Measurements from ENCODE around the gene DUOX1. TPM values are rescaled to one million over a fixed set of nuclear protein-coding genes. Genes with fewer than 3 reads are reported as not detected.
A peak's percentile ranks its signal among the peaks of the same experiment; 100 is the strongest.
"Not testable (repeated sequence)": the region's sequence is repeated elsewhere in the genome, so short reads cannot be mapped to it uniquely, and the experiment has no call there.

The DUOX1 gene
- total RNA-seq, 1 donor from 2014 or later, result 1.2 TPM

- no peak for ATAC-seq (ENCODE audit: poor library complexity)
Observed at GRCh38 chr15:45102226-45102625, 27.6 kb upstream of the DUOX1 start.

GRCh38 chr15:45104170-45104569, 25.6 kb upstream of the DUOX1 start:
- DNase-seq; intact Hi-C loops (cut with DNase I); ATAC-seq (ENCODE audit: poor library complexity): not testable (repeated sequence)

More at GRCh38 chr15:45102226-45102625, 27.6 kb upstream of the DUOX1 start:
- DNase-seq, result no peak
- intact Hi-C loops (cut with DNase I), result no loop called here

GRCh38 chr15:45105586-45105985, 24.2 kb upstream of the DUOX1 start:
- ATAC-seq (ENCODE audit: poor library complexity) (no peak), DNase-seq (no peak)
- intact Hi-C loops (cut with DNase I), result no loop called here

- DNase-seq (no peak), ATAC-seq (ENCODE audit: poor library complexity) (no peak)
- intact Hi-C loops (cut with DNase I), result no loop called here
Observed at GRCh38 chr15:45106002-45106790, 23.6 kb upstream of the DUOX1 start.

GRCh38 chr15:45107941-45108630, 21.7 kb upstream of the DUOX1 start:
- ATAC-seq (ENCODE audit: poor library complexity) (no peak), DNase-seq (no peak)
- intact Hi-C loops (cut with DNase I), result no loop called here

- ATAC-seq (ENCODE audit: poor library complexity) (no peak), DNase-seq (no peak)
- intact Hi-C loops (cut with DNase I), result loop anchor here (10.0 kb wide), 1 partner anchor 66 kb away; no protein-coding TSS in a partner anchor
Observed at GRCh38 chr15:45110256-45110820, 19.5 kb upstream of the DUOX1 start.

- no peak for ATAC-seq (ENCODE audit: poor library complexity)
- intact Hi-C loops (cut with DNase I), result loop anchor here (10.0 kb wide), 1 partner anchor 67 kb away; no protein-coding TSS in a partner anchor
- no peak for DNase-seq
Observed at GRCh38 chr15:45111390-45112142, 18.2 kb upstream of the DUOX1 start.

- ATAC-seq (ENCODE audit: poor library complexity), result no peak
- no peak for DNase-seq
- intact Hi-C loops (cut with DNase I), result loop anchor here (10.0 kb wide), 1 partner anchor 67 kb away; no protein-coding TSS in a partner anchor
Observed at GRCh38 chr15:45112143-45112590, 17.6 kb upstream of the DUOX1 start.

- ATAC-seq (ENCODE audit: poor library complexity) (no peak), DNase-seq (no peak)
- intact Hi-C loops (cut with DNase I), result loop anchor here (10.0 kb wide), 1 partner anchor 68 kb away; no protein-coding TSS in a partner anchor
Observed at GRCh38 chr15:45112591-45113379, 17.0 kb upstream of the DUOX1 start.

GRCh38 chr15:45113380-45113990, 16.3 kb upstream of the DUOX1 start:
- DNase-seq (no peak), ATAC-seq (ENCODE audit: poor library complexity) (no peak)
- intact Hi-C loops (cut with DNase I), result loop anchor here (10.0 kb wide), 1 partner anchor 69 kb away; no protein-coding TSS in a partner anchor

GRCh38 chr15:45114076-45114750, 15.6 kb upstream of the DUOX1 start, which contains the start of the genes DUOX2 and DUOXA2:
Gene DUOX2, minus strand, starts transcription at chr15:45114172. Its CDS starts 761 bp downstream, at chr15:45113411.
Gene DUOXA2, plus strand, starts transcription at chr15:45114326. Its CDS starts 280 bp downstream, at chr15:45114606.
- intact Hi-C loops (cut with DNase I), result loop anchor here (10.0 kb wide), 1 partner anchor 69 kb away; no protein-coding TSS in a partner anchor
- DNase-seq (no peak), ATAC-seq (ENCODE audit: poor library complexity) (no peak)

- ATAC-seq (ENCODE audit: poor library complexity), result no peak
- intact Hi-C loops (cut with DNase I), result loop anchor here (10.0 kb wide), 1 partner anchor 70 kb away; no protein-coding TSS in a partner anchor
- DNase-seq, result no peak
Observed at GRCh38 chr15:45114751-45115085, 15.1 kb upstream of the DUOX1 start.

- intact Hi-C loops (cut with DNase I), result loop anchor here (10.0 kb wide), 1 partner anchor 71 kb away; no protein-coding TSS in a partner anchor
- ATAC-seq (ENCODE audit: poor library complexity), result no peak
- no peak for DNase-seq
Observed at GRCh38 chr15:45115312-45115820, 14.4 kb upstream of the DUOX1 start.

GRCh38 chr15:45116006-45116481, 13.8 kb upstream of the DUOX1 start:
- ATAC-seq (ENCODE audit: poor library complexity) (no peak), DNase-seq (no peak)
- intact Hi-C loops (cut with DNase I), result loop anchor here (10.0 kb wide), 1 partner anchor 71 kb away; no protein-coding TSS in a partner anchor

- DNase-seq (no peak), ATAC-seq (ENCODE audit: poor library complexity) (peak; percentile 13)
- intact Hi-C loops (cut with DNase I), result loop anchor here (10.0 kb wide), 1 partner anchor 72 kb away; no protein-coding TSS in a partner anchor
Observed at GRCh38 chr15:45116482-45117307, 13.1 kb upstream of the DUOX1 start.

Measured in Right ventricle myocardium superior (tissue), 1 donor.